Limb (tissue), 2 donors: ENCODE results near the gene OGT.
"Not testable (repeated sequence)": the region's sequence is repeated elsewhere in the genome, so short reads cannot be mapped to it uniquely, and the experiment has no call there.

ENCODE experiments used
- DNase-seq, 2 donors: peaks; one replicate each; pipeline ENCODE4 v3.0.0-alpha.2; 2016; ENCODE audit errors: extremely low spot score in 2 of 2

Gene OGT

DNA sequence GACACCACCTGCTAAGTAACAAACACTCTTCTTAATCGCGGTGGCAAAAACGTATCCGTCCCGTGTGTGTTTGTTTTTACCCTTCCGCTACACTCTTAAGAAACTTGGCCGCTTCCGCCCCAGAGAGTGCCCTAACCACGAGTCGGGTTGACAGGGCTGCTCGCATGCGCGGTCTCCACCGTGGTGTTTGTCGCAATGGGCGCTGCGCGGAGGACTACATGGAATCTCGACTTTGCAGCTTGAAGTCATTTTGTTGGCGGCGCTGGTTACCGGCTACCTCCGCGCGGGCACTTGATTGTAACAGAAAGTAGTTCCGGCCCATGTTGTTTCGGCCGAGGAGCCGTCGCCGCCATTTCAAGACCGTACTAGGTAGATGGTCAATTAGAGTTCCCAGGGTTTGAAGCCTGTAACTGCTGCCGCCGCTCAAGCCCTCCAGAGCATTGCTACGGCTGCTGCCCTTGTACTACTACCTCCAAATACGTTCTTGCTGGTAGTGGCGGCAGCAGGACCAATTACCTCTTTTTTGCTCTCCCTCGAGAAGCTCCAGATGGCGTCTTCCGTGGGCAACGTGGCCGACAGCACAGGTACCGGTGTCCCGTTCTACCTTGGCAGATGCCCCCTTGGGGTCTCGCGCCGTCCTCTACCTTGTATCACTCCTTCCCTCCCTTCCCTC lies at the start of gene OGT:
OGT (plus strand) TSS at position 352 of the 673 bp plus-strand sequence; CDS start at position 548, 196 bp downstream.
- DNase-seq, result peak; percentile 91

GRCh38 chrX:71487814-71488213 lies 45.1 kb upstream of the OGT start:
- no peak for DNase-seq

GRCh38 chrX:71489540-71489939 lies 43.4 kb upstream of the OGT start:
- no peak for DNase-seq

GRCh38 chrX:71492231-71493065 lies 40.5 kb upstream of the OGT start:
- peak in 1 of 2 donors; percentile 38 for DNase-seq

DNA sequence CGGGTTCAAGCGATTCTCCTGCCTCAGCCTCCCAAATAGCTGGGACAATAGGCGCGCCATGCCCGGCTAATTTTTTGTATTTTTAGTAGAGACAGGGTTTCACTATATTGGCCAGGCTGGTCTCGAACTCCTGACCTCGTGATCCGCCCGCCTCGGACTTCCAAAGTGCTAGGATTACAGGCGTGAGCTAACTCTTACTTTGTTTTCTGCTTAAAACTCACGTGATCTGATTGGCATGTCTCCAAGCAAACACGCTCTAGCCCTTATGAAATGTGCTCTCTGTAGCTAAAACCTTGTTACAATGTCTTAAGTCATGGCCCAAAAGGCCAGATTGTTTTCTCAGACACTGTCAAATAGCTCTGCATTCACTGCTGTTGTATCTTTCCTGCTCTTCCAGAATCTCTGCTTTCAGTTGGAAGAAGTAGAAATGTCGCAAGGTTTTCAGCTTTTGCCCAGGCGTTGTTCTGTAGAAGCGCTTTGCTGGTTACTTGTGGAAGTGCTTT lies 39.7 kb upstream of the OGT start:
- DNase-seq, result no peak

DNA sequence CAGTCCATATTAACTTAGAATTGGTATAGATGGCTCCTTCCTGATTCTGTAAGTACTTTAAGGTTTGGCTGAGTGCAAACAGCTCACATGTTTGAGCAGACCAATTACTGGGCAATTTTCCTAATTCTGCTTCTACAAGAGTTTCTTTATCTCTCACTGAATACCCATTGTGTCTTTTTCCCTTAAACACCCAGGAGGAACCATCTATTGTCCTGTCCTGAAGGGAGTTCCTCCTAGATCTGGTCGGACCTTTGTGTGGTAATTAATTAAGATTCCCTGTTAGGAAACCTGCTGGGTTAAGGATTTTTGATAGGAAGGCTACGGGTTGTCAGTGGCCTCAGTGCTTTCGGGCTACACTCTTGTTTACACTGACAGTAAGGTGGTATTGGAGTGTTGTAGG lies 36.9 kb upstream of the OGT start:
- not testable (repeated sequence) for DNase-seq

GRCh38 chrX:71496476-71496875 lies 36.4 kb upstream of the OGT start:
- no peak for DNase-seq

DNA sequence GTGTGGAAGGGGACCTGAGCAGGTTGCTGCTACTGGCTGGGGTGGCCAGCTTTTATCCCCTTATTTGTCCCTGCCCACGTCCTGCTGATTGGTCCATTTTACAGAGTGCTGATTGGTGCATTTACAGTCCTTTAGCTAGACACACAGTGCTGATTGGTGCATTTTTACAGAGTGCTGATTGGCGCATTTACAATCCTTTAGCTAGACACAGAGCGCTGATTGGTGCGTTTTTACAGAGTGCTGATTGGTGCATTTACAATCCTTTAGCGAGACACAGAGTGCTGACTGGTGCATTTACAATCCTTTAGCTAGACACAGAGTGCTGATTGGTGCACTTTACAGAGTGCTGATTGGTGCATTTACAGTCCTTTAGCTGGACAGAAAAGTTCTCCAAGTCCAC lies 30.8 kb upstream of the OGT start:
- DNase-seq, result not testable (repeated sequence)

DNA sequence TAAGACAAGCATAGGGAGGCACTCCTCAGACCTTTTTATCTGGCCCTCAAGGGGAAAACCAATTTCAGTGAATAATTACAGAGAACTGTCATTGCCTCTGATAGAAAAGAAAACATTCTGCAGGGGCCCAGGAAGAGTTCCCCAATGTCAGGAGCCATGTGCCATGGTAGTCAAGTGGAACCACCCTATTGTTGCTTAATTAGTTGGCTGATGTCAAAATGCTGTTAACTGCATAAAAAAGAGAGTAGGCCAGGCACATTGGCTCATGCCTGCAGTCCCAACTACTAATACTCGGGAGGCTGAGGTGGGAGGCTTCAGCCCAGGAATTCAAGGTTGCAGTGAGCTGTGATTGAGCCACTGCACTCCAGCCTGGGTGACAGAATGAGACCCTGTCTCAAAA lies 28.6 kb upstream of the OGT start:
- no peak for DNase-seq

GRCh38 chrX:71509289-71509688 lies 23.6 kb upstream of the OGT start:
- DNase-seq, result no peak

GRCh38 chrX:71510161-71510560 lies 22.7 kb upstream of the OGT start:
- DNase-seq, result no peak

GRCh38 chrX:71513731-71514130 lies 19.2 kb upstream of the OGT start:
- not testable (repeated sequence) for DNase-seq

- no peak for DNase-seq
Measured at GRCh38 chrX:71514367-71515037, 18.4 kb upstream of the OGT start.

- DNase-seq, result no peak
Measured at GRCh38 chrX:71515038-71515396, 17.9 kb upstream of the OGT start.

DNA sequence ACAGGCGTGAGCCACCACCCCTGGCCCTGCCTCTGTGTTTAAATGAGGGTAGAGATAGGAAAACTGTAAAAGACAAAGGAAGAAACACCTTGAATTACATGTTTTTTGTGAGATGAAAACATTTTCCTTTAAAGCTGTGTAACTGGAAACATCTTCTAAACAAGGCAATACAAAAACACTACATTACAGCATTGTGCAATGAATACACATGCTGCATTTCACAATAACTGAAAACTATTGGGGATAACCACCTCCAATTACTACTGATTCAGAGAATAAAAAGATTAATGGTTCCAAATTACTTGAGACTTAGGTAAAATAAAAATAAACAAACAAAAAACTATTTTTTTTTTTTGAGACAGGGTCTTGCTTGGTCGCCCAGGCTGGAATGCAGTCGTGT lies 7.6 kb upstream of the OGT start:
- no peak for DNase-seq

- DNase-seq, result peak in 1 of 2 donors; percentile 26
Measured at GRCh38 chrX:71532078-71532752, 689 bp upstream of the OGT start.

DNA sequence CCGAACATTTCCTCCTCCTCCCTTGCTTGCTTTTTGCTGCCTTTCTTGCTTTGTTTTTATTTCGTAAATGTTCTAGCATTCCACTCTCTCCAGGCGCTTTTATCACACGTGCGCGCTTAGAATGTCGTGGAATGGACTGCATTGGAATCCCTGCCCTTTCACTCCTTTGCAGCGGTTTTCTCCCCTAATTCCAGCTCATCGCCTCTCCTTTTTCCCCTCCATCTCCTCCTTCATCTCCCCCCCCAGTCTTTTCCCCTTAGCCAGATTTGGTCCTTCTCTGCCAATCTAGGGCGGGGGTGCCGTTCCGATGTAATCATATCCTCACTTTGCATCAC lies 579 bp downstream of the OGT start:
- no peak for DNase-seq

- DNase-seq, result peak in 1 of 2 donors; percentile 50
Measured at GRCh38 chrX:71533851-71534561, 1.1 kb downstream of the OGT start.

- no peak for DNase-seq
Measured at GRCh38 chrX:71534773-71535544, 2.1 kb downstream of the OGT start.

DNA sequence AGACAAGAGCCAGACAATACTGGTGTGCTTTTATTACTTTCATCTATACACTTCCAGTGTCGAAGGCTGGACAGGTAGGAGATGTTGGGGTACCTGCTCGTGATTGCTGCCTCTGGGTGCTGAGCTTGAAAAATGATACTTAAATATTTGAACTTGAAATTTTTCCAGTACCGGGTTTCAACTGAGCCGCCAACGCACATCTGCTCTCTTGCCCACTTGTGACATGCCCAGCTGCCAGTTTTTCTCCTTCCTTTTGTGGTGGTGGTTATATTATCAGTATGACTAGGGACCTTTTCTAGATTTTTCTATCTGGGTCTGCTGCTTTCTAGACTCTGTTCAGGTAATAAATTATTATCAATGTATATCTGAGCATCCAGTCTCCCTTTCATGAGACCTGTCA lies 3.4 kb downstream of the OGT start:
- DNase-seq, result no peak
